HepG2 (cell line): ENCODE data around the gene ALKBH5. TPM values are rescaled to one million over a fixed set of nuclear protein-coding genes. Genes with fewer than 3 reads are reported as not detected.

Source experiments
- FOXC1 ChIP-seq: sonication (generic); formaldehyde crosslinking; IDR thresholded peaks from 2 replicates; pipeline ENCODE4 v1.8.0; 2022; ENCODE audit warnings: mild to moderate bottlenecking, missing genetic modification reagents, borderline replicate concordance
- FOXK2 ChIP-seq: fragments of 450-650 bp; IDR thresholded peaks from 2 replicates; pipeline ENCODE4 v1.6.1; 2016
- JUN ChIP-seq: sonication (generic); formaldehyde crosslinking; IDR thresholded peaks from 2 replicates; pipeline ENCODE4 v1.4.0; 2020; ENCODE audit warnings: mild to moderate bottlenecking, missing genetic modification reagents
- KDM2A ChIP-seq: sonication (generic); formaldehyde crosslinking; IDR thresholded peaks from 2 replicates; pipeline ENCODE4 v1.4.0; 2020; ENCODE audit warnings: low read depth, missing genetic modification reagents, borderline replicate concordance
- MED8 ChIP-seq: sonication (generic); formaldehyde crosslinking; IDR thresholded peaks from 2 replicates; pipeline ENCODE4 v1.8.1; 2023; ENCODE audit warnings: mild to moderate bottlenecking, missing genetic modification reagents; ENCODE audit not compliant: insufficient replicate concordance
- ONECUT2 ChIP-seq: sonication (generic); formaldehyde crosslinking; IDR thresholded peaks from 2 replicates; pipeline ENCODE4 v1.4.0; 2020; ENCODE audit warnings: missing genetic modification reagents
- RBFOX2 ChIP-seq: fragments of 200-400 bp; formaldehyde crosslinking; IDR thresholded peaks from 2 replicates; pipeline ENCODE4 v1.6.1; 2017; ENCODE audit warnings: low read depth, mild to moderate bottlenecking, low read length
- SRY ChIP-seq: sonication (generic); formaldehyde crosslinking; IDR thresholded peaks from 2 replicates; pipeline ENCODE4 v1.8.0; 2022; ENCODE audit warnings: mild to moderate bottlenecking, missing genetic modification reagents
- STAG1 ChIP-seq: sonication (generic); formaldehyde crosslinking; IDR thresholded peaks from 2 replicates; pipeline ENCODE4 v1.4.0; 2020; ENCODE audit warnings: missing genetic modification reagents
- TGIF2 ChIP-seq: IDR thresholded peaks from 2 replicates; pipeline ENCODE4 v1.6.1; 2016; ENCODE audit warnings: control low read depth, missing compliant biosample characterization
- ZBTB7B ChIP-seq: sonication (generic); formaldehyde crosslinking; IDR thresholded peaks from 2 replicates; pipeline ENCODE4 v1.4.0; 2020; ENCODE audit warnings: missing genetic modification reagents
- ZNF230 ChIP-seq: sonication (generic); formaldehyde crosslinking; IDR thresholded peaks from 2 replicates; pipeline ENCODE4 v1.4.0; 2020; ENCODE audit warnings: mild to moderate bottlenecking, missing genetic modification reagents
- ZNF318 ChIP-seq: sonication (generic); formaldehyde crosslinking; IDR thresholded peaks from 2 replicates; pipeline ENCODE4 v1.4.0; 2020; ENCODE audit warnings: mild to moderate bottlenecking, missing genetic modification reagents
- ZNF746 ChIP-seq: sonication (generic); formaldehyde crosslinking; IDR thresholded peaks from 2 replicates; pipeline ENCODE4 v1.8.0; 2022; ENCODE audit warnings: mild to moderate bottlenecking, missing genetic modification reagents
- polyA plus RNA-seq, 8 experiments: library from polyadenylated mRNA; depleted of rRNA in 3 of 8; stranded (reverse) in 7 of 8; unstranded in 1 of 8; fragments of >200 nt; fragmentation: Illumina TruSeq in 4 of 8; extraction: Trizol in 4 of 8; gene quantifications; 2 replicates each; pipeline versions ENCODE4 v1.2.1 to v1.2.3, GENCODE V29; 2011 to 2016; ENCODE audit warnings: low read depth in 4 of 8, missing spikeins in 1 of 8, mixed read lengths in 1 of 8; ENCODE audit not compliant: insufficient read depth in 1 of 8
- total RNA-seq, 5 experiments: library from RNA; depleted of rRNA; stranded (reverse); fragments of >200 nt; fragmentation: Illumina TruSeq; extraction: Trizol; gene quantifications; 2 replicates each; pipeline ENCODE4 v1.2.3, GENCODE V29; 2016; ENCODE audit warnings: low read depth in 1 of 5
- TF ChIP-seq, protein P1 (sequence below): sonication (generic); formaldehyde crosslinking; IDR thresholded peaks from 2 replicates; pipeline ENCODE4 v1.4.0; 2020; ENCODE audit warnings: low read depth, mild to moderate bottlenecking, missing genetic modification reagents
- TF ChIP-seq, protein P2 (sequence below): sonication (generic); formaldehyde crosslinking; conservative IDR thresholded peaks from 2 replicates; pipeline ENCODE4 v1.4.0; 2020; ENCODE audit warnings: missing genetic modification reagents
- TF ChIP-seq, protein P3 (sequence below): sonication (generic); formaldehyde crosslinking; IDR thresholded peaks from 2 replicates; pipeline ENCODE4 v1.9.0; 2021; ENCODE audit warnings: missing genetic modification reagents, borderline replicate concordance

ALKBH5 gene
- total and polyA plus RNA-seq, 2 of the 13 experiments (the other 11 are each of a cell fraction or from before 2014, with no cell fraction given), result 68.9 to 76.9 TPM

- TF ChIP-seq ZNF746 (CRISPR knock-in tag) (no peak), RBFOX2 (no peak), ZNF230 (CRISPR knock-in tag) (no peak), TGIF2 (CRISPR knock-in tag) (no peak), ZNF318 (CRISPR knock-in tag) (no peak), KDM2A (peak; percentile 40; the same call in 1 of the 2 replicates), FOXK2 (no peak), MED8 (CRISPR knock-in tag) (no peak), FOXC1 (CRISPR knock-in tag) (no peak), JUN (no peak), SRY (CRISPR knock-in tag) (no peak), STAG1 (CRISPR knock-in tag) (peak; percentile 89), ONECUT2 (CRISPR knock-in tag) (no peak), ZBTB7B (CRISPR knock-in tag) (peak; percentile 27; the same call in 1 of the 2 replicates)
- TF ChIP-seq, protein P1, sequence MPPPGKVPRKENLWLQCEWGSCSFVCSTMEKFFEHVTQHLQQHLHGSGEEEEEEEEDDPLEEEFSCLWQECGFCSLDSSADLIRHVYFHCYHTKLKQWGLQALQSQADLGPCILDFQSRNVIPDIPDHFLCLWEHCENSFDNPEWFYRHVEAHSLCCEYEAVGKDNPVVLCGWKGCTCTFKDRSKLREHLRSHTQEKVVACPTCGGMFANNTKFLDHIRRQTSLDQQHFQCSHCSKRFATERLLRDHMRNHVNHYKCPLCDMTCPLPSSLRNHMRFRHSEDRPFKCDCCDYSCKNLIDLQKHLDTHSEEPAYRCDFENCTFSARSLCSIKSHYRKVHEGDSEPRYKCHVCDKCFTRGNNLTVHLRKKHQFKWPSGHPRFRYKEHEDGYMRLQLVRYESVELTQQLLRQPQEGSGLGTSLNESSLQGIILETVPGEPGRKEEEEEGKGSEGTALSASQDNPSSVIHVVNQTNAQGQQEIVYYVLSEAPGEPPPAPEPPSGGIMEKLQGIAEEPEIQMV, result no peak
- TF ChIP-seq, protein P2, sequence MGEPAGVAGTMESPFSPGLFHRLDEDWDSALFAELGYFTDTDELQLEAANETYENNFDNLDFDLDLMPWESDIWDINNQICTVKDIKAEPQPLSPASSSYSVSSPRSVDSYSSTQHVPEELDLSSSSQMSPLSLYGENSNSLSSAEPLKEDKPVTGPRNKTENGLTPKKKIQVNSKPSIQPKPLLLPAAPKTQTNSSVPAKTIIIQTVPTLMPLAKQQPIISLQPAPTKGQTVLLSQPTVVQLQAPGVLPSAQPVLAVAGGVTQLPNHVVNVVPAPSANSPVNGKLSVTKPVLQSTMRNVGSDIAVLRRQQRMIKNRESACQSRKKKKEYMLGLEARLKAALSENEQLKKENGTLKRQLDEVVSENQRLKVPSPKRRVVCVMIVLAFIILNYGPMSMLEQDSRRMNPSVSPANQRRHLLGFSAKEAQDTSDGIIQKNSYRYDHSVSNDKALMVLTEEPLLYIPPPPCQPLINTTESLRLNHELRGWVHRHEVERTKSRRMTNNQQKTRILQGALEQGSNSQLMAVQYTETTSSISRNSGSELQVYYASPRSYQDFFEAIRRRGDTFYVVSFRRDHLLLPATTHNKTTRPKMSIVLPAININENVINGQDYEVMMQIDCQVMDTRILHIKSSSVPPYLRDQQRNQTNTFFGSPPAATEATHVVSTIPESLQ (CRISPR knock-in tag), result no peak
- TF ChIP-seq, protein P3, sequence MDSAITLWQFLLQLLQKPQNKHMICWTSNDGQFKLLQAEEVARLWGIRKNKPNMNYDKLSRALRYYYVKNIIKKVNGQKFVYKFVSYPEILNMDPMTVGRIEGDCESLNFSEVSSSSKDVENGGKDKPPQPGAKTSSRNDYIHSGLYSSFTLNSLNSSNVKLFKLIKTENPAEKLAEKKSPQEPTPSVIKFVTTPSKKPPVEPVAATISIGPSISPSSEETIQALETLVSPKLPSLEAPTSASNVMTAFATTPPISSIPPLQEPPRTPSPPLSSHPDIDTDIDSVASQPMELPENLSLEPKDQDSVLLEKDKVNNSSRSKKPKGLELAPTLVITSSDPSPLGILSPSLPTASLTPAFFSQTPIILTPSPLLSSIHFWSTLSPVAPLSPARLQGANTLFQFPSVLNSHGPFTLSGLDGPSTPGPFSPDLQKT (CRISPR knock-in tag), result no peak
Measured at GRCh38 chr17:18217412-18218015, 33.9 kb downstream of the ALKBH5 start (continued).
